Suprapubic skin (tissue), 4 donors: ENCODE data around the gene CRTAP. TPM values are rescaled to one million over a fixed set of nuclear protein-coding genes. Genes with fewer than 3 reads are reported as not detected.

Experiments used
- DNase-seq, 2 donors: peaks; one replicate each; pipeline ENCODE4 v3.0.0-alpha.2; 2019; ENCODE audit warnings: low spot score in 2 of 2
- H3K27ac ChIP-seq: fragments of 200-600 bp; sonication (generic); one replicate; pipeline ENCODE4 v1.5.1; 2019
- H3K27me3 ChIP-seq: fragments of 200-600 bp; sonication (generic); one replicate; pipeline ENCODE4 v1.5.1; 2019
- H3K36me3 ChIP-seq: fragments of 200-600 bp; sonication (generic); one replicate; pipeline ENCODE4 v1.5.1; 2019
- H3K4me1 ChIP-seq: fragments of 200-600 bp; sonication (generic); one replicate; pipeline ENCODE4 v1.5.1; 2019
- H3K4me3 ChIP-seq: fragments of 200-600 bp; sonication (generic); one replicate; pipeline ENCODE4 v1.5.1; 2019; ENCODE audit warnings: mild to moderate bottlenecking
- H3K9me3 ChIP-seq: fragments of 200-600 bp; sonication (generic); one replicate; pipeline ENCODE4 v1.5.1; 2019
- EP300 ChIP-seq: sonication (generic); formaldehyde crosslinking; IDR thresholded peaks from one replicate; pipeline ENCODE4 v1.6.1; 2017; ENCODE audit warnings: antibody characterized with exemption
- POLR2A ChIP-seq, 2 donors: fragments of 450-650 bp; IDR thresholded peaks; one replicate each; pipeline ENCODE4 v1.6.1; 2017; ENCODE audit warnings: antibody characterized with exemption in 2 of 2, mild to moderate bottlenecking in 2 of 2, moderate library complexity in 2 of 2
- POLR2AphosphoS5 ChIP-seq, 3 donors: sonication (generic); formaldehyde crosslinking; IDR thresholded peaks; one replicate each; pipeline ENCODE4 v1.6.1; 2017; ENCODE audit warnings: antibody characterized with exemption in 3 of 3
- WGBS: methylation state at CpG from one replicate; pipeline ENCODE4 v1.1.5; 2018; 5-methylcytosine and 5-hydroxymethylcytosine counted together
- total RNA-seq, 4 donors: library from RNA; depleted of rRNA; stranded (reverse); fragments of >200 nt; gene quantifications; one replicate each; pipeline ENCODE4 v1.1.0, GENCODE V29; 2016
- TF ChIP-seq, protein P1 (sequence below), 2 donors: fragments of 200-600 bp in 1 of 2; fragments of 450-650 bp in 1 of 2; sonication (generic) in 1 of 2; IDR thresholded peaks; one replicate each; pipeline ENCODE4 v1.5.1; 2016 to 2019; ENCODE audit warnings: antibody characterized with exemption in 2 of 2, mild to moderate bottlenecking in 1 of 2, moderate library complexity in 1 of 2

Gene CRTAP
- total RNA-seq, 4 donors from 2014 or later = 99.5 to 162 (median 135) TPM

- Histone ChIP-seq H3K4me1 (no peaks in the 10 kb centered on the region), H3K36me3 (no peaks in the 10 kb centered on the region), H3K9me3 (no peaks in the 10 kb centered on the region), H3K27me3 (no peaks in the 10 kb centered on the region), H3K4me3 (no peak overlapping the region), H3K27ac (peak overlapping the region; percentile 48)
- no peak for DNase-seq
- TF ChIP-seq POLR2AphosphoS5 (IDR thresholded peaks at IDR 0.05) (no peak), POLR2A (IDR thresholded peaks at IDR 0.05) (no peak), EP300 (no peak)
- TF ChIP-seq, protein P1, sequence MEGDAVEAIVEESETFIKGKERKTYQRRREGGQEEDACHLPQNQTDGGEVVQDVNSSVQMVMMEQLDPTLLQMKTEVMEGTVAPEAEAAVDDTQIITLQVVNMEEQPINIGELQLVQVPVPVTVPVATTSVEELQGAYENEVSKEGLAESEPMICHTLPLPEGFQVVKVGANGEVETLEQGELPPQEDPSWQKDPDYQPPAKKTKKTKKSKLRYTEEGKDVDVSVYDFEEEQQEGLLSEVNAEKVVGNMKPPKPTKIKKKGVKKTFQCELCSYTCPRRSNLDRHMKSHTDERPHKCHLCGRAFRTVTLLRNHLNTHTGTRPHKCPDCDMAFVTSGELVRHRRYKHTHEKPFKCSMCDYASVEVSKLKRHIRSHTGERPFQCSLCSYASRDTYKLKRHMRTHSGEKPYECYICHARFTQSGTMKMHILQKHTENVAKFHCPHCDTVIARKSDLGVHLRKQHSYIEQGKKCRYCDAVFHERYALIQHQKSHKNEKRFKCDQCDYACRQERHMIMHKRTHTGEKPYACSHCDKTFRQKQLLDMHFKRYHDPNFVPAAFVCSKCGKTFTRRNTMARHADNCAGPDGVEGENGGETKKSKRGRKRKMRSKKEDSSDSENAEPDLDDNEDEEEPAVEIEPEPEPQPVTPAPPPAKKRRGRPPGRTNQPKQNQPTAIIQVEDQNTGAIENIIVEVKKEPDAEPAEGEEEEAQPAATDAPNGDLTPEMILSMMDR (IDR thresholded peaks at IDR 0.05) = no peak
- WGBS = 96% methylated on average over 1 of the region's 1 CpG
Observed at GRCh38 chr3:33165372-33165771, 51.6 kb downstream of the CRTAP start.

GRCh38 chr3:33166095-33166494 lies 52.3 kb downstream of the CRTAP start:
- H3K4me3 ChIP-seq = no peak overlapping the region
- 70% methylated on average over 2 of the region's 2 CpGs for WGBS
- H3K9me3 ChIP-seq = no peaks in the 10 kb centered on the region
- no peaks in the 10 kb centered on the region for H3K4me1 ChIP-seq
- TF ChIP-seq EP300 = no peak
- no peak for TF ChIP-seq POLR2AphosphoS5 (IDR thresholded peaks at IDR 0.05)
- no peak for TF ChIP-seq POLR2A (IDR thresholded peaks at IDR 0.05)
- TF ChIP-seq, protein P1 (IDR thresholded peaks at IDR 0.05) = no peak
- DNase-seq = no peak
- no peaks in the 10 kb centered on the region for H3K36me3 ChIP-seq
- H3K27me3 ChIP-seq = no peaks in the 10 kb centered on the region
- H3K27ac ChIP-seq = no peak overlapping the region

DNA sequence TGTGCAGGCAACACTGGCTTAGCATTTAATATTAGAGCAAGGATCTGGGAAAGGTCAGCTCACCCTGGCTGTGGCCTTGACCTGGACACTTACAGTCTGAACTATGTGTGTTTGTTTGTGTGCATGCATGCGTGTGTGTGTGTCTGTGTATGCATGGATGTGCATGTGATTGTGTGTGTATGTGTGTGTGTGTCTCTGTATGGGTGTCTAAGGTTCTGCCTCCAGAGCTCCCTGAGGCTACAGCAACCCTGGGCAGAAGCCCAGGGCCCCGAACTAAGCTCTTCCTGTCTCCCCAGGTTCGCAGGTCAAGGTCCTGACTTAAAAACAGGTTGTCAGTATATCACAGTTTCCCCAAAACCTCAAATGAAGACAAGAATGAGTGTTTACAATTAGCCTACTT lies 53.5 kb downstream of the CRTAP start:
- H3K9me3 ChIP-seq = no peaks in the 10 kb centered on the region
- WGBS = 82% methylated on average over 3 of the region's 3 CpGs
- H3K4me3 ChIP-seq = no peak overlapping the region
- H3K36me3 ChIP-seq = no peaks in the 10 kb centered on the region
- TF ChIP-seq, protein P1 (IDR thresholded peaks at IDR 0.05) = no peak
- no peak for TF ChIP-seq POLR2AphosphoS5 (IDR thresholded peaks at IDR 0.05)
- no peak for TF ChIP-seq POLR2A (IDR thresholded peaks at IDR 0.05)
- no peak for TF ChIP-seq EP300
- H3K27me3 ChIP-seq = no peaks in the 10 kb centered on the region
- H3K4me1 ChIP-seq = peaks cover under 1% of the 10 kb centered on the region
- H3K27ac ChIP-seq = no peak overlapping the region
- DNase-seq = no peak

GRCh38 chr3:33167716-33168336 lies 54.0 kb downstream of the CRTAP start:
- H3K36me3 ChIP-seq = no peaks in the 10 kb centered on the region
- no peak overlapping the region for H3K27ac ChIP-seq
- no peak for DNase-seq
- H3K4me1 ChIP-seq = peaks cover 2% of the 10 kb centered on the region
- WGBS = 66% methylated on average over 3 of the region's 3 CpGs
- no peak overlapping the region for H3K4me3 ChIP-seq
- no peaks in the 10 kb centered on the region for H3K27me3 ChIP-seq
- no peaks in the 10 kb centered on the region for H3K9me3 ChIP-seq
- TF ChIP-seq POLR2A (IDR thresholded peaks at IDR 0.05) (no peak), POLR2AphosphoS5 (IDR thresholded peaks at IDR 0.05) (no peak)
- TF ChIP-seq, protein P1 (IDR thresholded peaks at IDR 0.05) = no peak

GRCh38 chr3:33170531-33170930 lies 56.7 kb downstream of the CRTAP start:
- Histone ChIP-seq H3K27ac (no peak overlapping the region), H3K4me3 (no peak overlapping the region), H3K36me3 (no peaks in the 10 kb centered on the region), H3K9me3 (no peaks in the 10 kb centered on the region), H3K4me1 (peaks cover 7% of the 10 kb centered on the region), H3K27me3 (no peaks in the 10 kb centered on the region)
- 90% methylated on average over 6 of the region's 6 CpGs for WGBS
- TF ChIP-seq EP300 (no peak), POLR2AphosphoS5 (IDR thresholded peaks at IDR 0.05) (no peak)
- no peak for DNase-seq

- 76% methylated on average over 4 of the region's 4 CpGs for WGBS
- Histone ChIP-seq H3K4me3 (no peak overlapping the region), H3K9me3 (no peaks in the 10 kb centered on the region), H3K36me3 (no peaks in the 10 kb centered on the region), H3K27me3 (no peaks in the 10 kb centered on the region), H3K4me1 (peaks cover 7% of the 10 kb centered on the region), H3K27ac (no peak overlapping the region)
- no peak for DNase-seq
- TF ChIP-seq POLR2A (IDR thresholded peaks at IDR 0.05) (no peak), POLR2AphosphoS5 (IDR thresholded peaks at IDR 0.05) (no peak), EP300 (no peak)
- TF ChIP-seq, protein P1 (IDR thresholded peaks at IDR 0.05) = no peak
Observed at GRCh38 chr3:33171580-33171979, 57.8 kb downstream of the CRTAP start.
